ENCODE data around the gene GATAD2B. TPM values are rescaled to one million over a fixed set of nuclear protein-coding genes. Genes with fewer than 3 reads are reported as not detected.

GATAD2B gene
- total RNA-seq = 4.9 and 9.8 TPM in 2 replicates
- polyA plus RNA-seq (2012) = 11.9 TPM

GRCh38 chr1:153922972-153923925 is at the start of gene GATAD2B:
Gene GATAD2B, minus strand, starts transcription at chr1:153922972. Its CDS starts 94,625 bp downstream, at chr1:153828347.
- peak; percentile 100 for DNase-seq (ENCODE audit: low read depth)

GRCh38 chr1:153970346-153970745 is 47.6 kb upstream of the GATAD2B start:
- DNase-seq (ENCODE audit: low read depth) = no peak

- DNase-seq (ENCODE audit: low read depth) = no peak
Measured at GRCh38 chr1:153968972-153969371, 46.2 kb upstream of the GATAD2B start.

DNA sequence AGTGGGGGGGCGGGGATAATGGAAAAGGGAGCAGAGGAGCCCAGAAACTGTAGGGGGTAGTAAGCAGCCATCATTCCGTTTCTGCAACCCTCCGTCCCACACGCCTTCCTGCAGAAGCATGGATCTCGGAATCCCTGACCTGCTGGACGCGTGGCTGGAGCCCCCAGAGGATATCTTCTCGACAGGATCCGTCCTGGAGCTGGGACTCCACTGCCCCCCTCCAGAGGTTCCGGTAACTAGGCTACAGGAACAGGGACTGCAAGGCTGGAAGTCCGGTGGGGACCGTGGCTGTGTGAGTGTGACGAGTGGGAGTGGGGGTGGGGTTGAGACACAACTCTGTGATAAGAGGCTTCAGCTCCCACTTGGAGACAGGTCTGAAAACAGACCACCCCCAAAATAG is 45.6 kb upstream of the GATAD2B start:
- no peak for DNase-seq (ENCODE audit: low read depth)

DNA sequence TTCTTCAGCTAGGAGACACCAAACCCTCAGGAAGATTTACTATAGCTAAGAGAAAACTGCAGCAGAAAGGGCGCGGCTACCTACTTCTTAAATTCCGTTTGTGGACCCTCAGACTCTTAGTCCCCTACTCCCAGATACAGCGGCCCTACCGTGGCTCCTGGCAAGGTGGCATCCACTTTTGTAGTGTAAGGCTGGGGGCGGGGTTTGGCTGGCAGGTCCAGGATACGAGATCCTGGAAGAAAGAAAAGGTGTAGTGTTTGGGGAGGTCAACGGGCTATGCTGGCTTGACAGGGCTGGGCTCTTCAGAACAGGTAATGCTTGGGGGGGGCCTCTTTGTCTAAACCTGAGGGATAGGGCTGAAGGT is 45.2 kb upstream of the GATAD2B start:
- DNase-seq (ENCODE audit: low read depth) = no peak

GRCh38 chr1:153967107-153967999 is 44.6 kb upstream of the GATAD2B start, which contains the start of gene CREB3L4:
Gene CREB3L4, plus strand, starts transcription at chr1:153967902. Its CDS starts 624 bp downstream, at chr1:153968526.
- DNase-seq (ENCODE audit: low read depth) = peak; percentile 98

GRCh38 chr1:153963850-153964331 is 41.1 kb upstream of the GATAD2B start:
- no peak for DNase-seq (ENCODE audit: low read depth)

DNA sequence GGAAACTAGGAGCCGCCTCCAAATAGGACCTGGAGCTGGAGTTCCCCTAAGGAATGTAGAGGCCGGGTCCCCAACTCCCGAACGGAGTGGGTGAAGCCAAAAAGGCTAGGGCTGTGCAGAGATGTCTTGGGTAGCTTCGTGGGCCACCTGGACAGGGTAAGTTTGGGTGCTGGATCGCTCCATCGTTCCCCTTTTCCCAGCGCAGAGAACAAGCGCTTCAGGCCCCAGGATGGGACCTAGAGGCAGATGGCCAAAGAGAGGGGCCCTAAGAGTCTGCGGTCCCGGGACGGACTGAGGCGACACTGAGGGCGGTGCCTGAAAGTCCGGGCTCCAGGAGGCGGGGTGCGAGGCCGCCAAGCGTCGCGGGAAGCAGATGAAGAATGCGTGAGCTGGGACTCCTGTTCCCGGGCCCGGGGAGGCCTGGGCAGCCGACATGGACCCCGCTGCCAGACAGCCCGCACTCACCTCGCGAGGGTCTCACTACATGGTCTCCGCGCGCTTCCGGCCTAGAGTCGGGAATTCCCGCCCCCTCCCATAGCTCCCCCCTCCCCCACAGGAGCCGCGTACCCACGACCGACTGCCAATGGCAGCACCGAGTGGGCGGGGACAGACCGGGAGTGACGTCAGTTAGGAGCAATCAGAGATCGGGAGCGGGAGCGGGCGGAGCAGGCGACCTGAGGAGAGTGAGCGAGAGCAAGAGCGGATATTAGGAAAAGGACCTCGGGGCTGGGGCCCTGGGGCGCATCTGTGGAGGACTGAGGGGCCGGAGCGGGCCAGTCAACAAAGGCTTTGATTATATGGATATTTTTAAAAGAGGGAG is 40.5 kb upstream of the GATAD2B start, which contains the start of gene SLC39A1:
TSS of gene SLC39A1 (minus strand) at position 508 of the 820 bp plus-strand sequence. CDS start 822 bp downstream, outside the sequence.
- DNase-seq (ENCODE audit: low read depth) = peak; percentile 97

DNA sequence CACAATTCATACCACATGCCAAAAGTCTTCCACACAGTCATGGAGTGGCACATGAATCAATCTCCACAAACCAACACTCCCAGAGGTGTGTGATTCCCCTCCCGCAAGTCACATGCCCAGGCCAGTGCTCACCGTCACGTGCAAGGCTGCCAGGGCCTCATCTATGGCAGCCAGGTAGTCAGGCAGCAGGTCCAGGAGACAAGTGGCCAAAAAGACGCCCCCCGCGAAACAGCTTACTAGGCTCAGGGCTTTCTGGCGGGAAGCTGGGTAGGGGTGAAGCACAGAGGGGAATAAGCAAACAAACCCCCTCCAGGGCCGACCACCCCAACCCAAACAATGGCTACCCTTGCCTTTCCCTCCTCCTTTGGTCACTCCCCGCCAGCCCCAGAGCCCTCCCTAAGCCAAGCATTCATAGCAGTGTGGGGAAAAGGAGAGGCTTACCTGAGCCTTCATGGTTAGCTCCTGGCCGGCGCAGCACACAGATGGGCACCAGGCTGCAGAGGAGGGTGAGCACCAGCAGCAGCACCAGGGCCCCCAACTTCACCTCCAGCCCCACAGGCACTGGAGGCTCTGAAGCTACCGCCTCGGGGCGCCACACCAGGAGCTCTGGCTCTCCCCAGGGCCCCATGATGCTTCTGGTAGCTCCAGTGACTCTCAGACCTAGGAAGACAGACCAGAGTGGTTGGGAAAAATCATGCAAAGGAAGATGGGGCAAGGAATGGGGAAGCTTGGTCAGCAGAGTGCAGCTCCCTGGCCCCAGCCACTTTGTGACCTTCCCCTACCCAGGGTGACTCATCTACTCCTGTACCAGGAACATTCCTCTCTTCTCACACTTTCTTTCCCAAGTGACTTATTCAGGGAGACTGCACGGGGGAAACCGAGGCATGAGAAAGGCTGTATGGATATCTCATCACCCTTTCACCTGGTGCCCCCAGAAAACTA is 39.6 kb upstream of the GATAD2B start:
- DNase-seq (ENCODE audit: low read depth) = peak; percentile 25

DNA sequence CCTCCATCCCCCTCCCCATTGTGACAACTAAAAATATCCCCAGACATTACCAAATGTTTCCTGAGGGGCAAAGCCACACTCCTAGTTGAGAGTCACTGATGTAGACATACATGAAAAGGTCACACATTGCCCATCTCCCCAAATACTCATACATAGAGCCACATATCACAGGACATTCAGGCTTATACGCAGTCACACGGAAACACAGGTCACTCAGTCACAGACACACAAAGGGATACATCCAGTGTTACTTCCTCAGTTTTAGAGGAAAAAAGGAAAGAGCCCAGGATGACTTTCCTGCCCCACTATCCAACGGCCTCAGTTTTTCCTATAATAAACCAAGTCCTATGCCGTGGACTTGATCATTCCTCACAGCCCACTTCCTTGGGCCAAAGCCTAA is 38.6 kb upstream of the GATAD2B start:
- no peak for DNase-seq (ENCODE audit: low read depth)

GRCh38 chr1:153960206-153960605 is 37.4 kb upstream of the GATAD2B start:
- DNase-seq (ENCODE audit: low read depth) = no peak

GRCh38 chr1:153959454-153959853 is 36.7 kb upstream of the GATAD2B start:
- no peak for DNase-seq (ENCODE audit: low read depth)

DNA sequence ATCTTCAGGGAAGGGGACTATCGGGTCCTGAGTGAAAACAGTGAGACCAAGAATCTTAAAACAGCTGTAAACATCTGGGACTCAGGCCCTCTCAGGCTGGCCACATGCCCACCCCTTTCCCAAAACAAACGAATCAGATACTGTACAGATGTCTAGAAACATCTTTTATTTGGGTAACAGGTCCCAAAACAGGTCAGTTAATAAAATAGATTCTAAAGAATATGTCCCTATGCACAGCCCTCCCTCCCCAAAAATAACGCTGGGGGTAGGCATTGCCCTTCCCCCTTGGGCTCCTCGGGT is 36.1 kb upstream of the GATAD2B start:
- no peak for DNase-seq (ENCODE audit: low read depth)

GRCh38 chr1:153958111-153958960 is 35.6 kb upstream of the GATAD2B start, which contains the start of gene CRTC2:
Gene CRTC2, minus strand, starts transcription at chr1:153958612. Its CDS starts 115 bp downstream, at chr1:153958497.
- DNase-seq (ENCODE audit: low read depth) = peak; percentile 99

GRCh38 chr1:153957744-153958110 is 35.0 kb upstream of the GATAD2B start:
- DNase-seq (ENCODE audit: low read depth) = no peak

DNA sequence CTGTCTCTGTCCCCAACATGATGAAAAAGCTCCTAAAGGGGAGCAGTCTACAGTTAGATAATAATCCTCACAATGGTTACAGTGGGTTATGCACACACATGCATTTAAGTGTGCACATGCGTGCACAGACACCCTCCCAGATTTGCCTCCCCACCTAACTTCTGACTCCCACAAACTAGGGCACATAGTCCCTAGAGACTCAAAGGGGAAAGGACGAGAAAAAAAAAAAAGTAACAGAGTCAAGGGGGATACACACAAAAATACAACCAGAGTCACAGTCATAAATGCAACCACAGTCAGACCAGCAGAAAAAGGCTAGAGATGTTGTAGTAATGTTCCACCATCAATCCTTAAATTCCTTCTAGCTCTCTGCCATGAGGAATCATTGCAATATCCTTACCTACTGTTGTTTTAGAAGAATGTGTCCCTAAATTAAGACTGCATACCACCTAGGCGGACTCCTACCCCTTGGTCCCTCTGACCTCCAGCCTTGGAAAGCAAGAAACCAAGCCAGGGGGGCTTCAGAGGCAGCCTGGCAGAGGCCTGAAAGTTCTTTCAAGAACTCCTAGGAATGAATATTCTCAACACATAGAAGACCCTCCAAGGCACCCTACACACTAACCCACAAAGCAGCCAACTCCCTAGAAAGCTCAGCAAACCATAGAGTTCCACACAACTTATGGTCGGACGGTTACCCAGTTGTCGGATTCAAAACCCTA is 34.4 kb upstream of the GATAD2B start:
- DNase-seq (ENCODE audit: low read depth) = no peak

DNA sequence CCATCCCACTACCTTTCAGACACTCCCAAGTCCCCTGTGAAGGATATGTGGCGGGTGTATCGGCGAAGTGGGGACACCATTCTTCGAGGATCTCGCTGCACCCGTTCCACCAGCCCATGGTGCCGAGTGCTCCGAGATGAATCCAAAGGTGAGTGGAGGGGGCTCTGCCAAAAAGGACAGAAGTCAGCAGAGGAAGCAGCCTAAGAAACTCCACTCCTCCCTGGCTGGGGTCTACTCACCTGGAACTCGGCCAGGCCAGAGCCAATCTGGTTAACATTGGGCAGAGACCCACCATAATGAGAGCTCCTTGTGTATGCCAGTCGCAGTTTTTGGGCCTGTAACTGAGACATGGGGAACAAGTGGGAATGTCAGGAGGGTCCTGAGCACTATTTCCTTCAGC is 32.1 kb upstream of the GATAD2B start:
- DNase-seq (ENCODE audit: low read depth) = no peak

- no peak for DNase-seq (ENCODE audit: low read depth)
Measured at GRCh38 chr1:153953859-153954365, 31.1 kb upstream of the GATAD2B start.
